HG02840 (cell line): ENCODE results near the gene IFNAR2.
A peak's percentile ranks its signal among the peaks of the same experiment; 100 is the strongest.
"Not testable (repeated sequence)": the region's sequence is repeated elsewhere in the genome, so short reads cannot be mapped to it uniquely, and the experiment has no call there.

ENCODE experiments used
- ATAC-seq: cut with Tn5 transposase; IDR thresholded peaks from one replicate; pipeline ENCODE4 v1.9.1; 2021; ENCODE audit warnings: mild to moderate bottlenecking, moderate library complexity, moderate number of reproducible peaks; ENCODE audit not compliant: unreplicated experiment, low FRiP score

The IFNAR2 gene

GRCh38 chr21:33212159-33212851 lies 17.4 kb upstream of the IFNAR2 start:
- ATAC-seq = no peak

DNA sequence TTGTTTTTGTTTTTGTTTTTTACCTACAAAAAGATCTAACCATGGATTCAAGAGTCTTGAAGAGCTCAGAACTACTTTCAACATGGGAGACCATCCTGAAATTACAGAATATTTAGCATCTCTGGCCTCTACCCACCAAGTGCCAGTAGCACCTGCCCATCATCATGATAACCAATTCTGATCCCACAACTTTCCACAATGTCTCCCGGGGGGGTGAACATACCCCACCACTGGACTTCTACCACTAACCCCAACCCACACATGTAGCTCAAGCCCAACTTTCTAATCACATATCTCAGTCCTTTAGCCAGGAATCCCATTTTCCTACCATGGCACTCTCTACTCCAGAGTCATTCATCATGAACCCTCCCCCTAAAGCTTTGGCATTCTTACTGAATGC lies 15.7 kb upstream of the IFNAR2 start:
- no peak for ATAC-seq

DNA sequence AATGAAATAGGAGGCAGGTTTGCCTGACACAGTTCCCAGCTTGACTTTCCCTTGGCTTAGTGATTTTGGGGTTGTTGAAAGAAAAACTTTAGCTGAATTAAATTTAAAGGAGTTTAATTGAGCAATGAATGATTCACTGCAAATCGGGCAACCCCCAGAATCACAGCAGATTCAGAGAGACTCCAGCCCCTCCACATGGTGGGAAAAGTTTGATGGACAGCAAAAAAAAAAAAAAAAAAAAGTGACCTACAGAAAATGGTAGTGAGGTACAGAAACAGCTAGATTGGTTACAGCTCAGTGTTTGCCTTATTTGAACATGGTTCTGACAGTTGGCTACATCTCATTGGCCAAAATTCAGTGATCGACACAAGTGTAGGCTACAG lies 12.6 kb upstream of the IFNAR2 start:
- no peak for ATAC-seq

DNA sequence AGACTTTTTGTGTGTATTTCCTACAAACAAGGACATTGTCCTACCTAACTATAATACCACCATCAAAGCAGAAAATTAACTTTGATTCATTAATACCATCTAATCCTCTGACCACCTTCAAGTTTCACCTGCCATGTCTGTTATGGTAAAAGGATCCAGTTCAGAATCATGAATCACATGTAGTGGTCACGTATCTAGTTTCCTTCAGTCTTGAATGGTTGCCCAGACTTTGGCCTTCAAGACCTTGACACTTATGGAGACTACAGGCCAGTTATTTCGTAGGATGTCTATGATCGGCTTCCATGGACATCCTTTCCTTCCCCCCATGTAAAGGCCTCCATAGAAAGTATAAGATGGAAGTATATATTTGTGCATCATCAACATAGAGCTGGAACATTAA lies 10.4 kb upstream of the IFNAR2 start:
- no peak for ATAC-seq

DNA sequence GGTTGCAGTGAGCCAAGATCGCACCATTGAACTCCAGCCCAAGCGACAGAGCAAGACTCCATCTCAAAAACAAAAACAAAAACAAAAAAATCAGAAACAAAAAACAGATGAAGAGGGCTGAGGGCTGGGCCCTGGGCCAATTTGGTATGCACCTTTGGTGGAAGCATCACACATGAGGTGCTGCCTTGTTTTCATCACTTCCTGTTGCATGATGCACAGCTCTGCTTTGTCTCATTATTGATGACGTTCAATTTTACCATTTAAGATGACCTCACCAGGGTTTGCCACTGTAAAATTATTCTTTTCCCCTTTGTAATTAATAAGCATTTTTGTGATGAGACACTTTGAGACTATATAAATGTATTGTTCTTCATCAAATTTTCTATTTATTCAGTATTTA lies 9.8 kb upstream of the IFNAR2 start:
- no peak for ATAC-seq

GRCh38 chr21:33225376-33225775 lies 4.4 kb upstream of the IFNAR2 start:
- ATAC-seq = not testable (repeated sequence)

- no peak for ATAC-seq
Measured at GRCh38 chr21:33228455-33228854, 1.3 kb upstream of the IFNAR2 start.

GRCh38 chr21:33229099-33229783 lies 497 bp upstream of the IFNAR2 start:
- no peak for ATAC-seq

- peak; percentile 27 for ATAC-seq
Measured at GRCh38 chr21:33230545-33231324, 997 bp downstream of the IFNAR2 start.

DNA sequence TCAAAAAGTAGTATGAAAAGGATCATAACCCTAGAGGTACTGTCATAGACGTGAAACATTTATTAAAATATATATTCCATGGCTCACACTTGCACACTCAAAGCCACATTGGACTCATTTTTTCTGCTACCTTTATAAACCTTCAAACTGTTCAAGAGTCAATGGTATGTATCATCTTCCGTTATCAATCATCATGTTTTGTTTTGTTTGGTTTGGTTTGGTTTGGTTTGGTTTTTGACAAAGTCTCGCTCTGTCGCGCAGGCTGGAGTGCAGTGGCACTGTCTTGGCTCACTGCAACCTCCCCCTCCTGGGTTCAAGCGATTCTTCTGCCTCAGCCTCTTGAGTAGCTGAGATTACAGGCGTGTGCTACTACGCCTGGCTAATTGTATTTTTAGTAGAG lies 1.8 kb downstream of the IFNAR2 start:
- no peak for ATAC-seq

- no peak for ATAC-seq
Measured at GRCh38 chr21:33232291-33233034, 2.7 kb downstream of the IFNAR2 start.

GRCh38 chr21:33234635-33235520 lies 5.1 kb downstream of the IFNAR2 start:
- ATAC-seq = no peak

DNA sequence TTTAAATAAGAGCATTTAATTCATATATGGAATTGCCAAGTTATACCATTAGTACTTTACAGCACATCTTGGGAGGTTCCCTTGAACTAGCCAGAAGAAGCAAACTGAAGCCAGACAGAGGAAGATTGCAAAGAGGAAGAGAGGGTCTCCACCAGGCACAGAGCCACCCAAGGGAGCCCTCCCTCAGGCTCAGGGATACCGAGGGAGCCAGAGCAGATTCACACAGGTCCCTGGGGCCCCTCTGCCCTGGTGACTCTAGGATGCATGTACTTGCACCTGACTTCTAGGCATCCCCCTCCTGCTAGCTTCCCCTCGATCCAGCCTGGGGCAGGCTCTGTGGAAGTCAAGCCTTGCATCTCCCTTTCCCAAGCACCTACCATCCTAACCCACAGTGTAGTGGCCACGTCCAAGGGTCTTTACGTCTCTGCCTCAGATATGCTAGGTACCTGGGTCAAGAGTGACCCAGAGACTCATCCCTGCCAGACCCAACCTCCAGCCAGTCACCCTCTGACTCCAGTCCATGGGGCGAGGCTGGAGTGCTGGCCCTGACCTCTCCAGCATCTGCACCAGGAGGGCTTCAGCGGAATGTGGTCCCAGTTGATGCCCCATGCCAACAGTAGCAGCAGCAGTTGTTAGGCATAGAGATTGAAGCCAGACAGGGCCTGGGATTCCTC lies 6.4 kb downstream of the IFNAR2 start:
- ATAC-seq = no peak

GRCh38 chr21:33236766-33237165 lies 7.0 kb downstream of the IFNAR2 start:
- no peak for ATAC-seq

- ATAC-seq = no peak
Measured at GRCh38 chr21:33237486-33237885, 7.7 kb downstream of the IFNAR2 start.

GRCh38 chr21:33238146-33238545 lies 8.4 kb downstream of the IFNAR2 start:
- peak; percentile 17 for ATAC-seq

GRCh38 chr21:33238565-33239255 lies 9.0 kb downstream of the IFNAR2 start:
- peak; percentile 64 for ATAC-seq

DNA sequence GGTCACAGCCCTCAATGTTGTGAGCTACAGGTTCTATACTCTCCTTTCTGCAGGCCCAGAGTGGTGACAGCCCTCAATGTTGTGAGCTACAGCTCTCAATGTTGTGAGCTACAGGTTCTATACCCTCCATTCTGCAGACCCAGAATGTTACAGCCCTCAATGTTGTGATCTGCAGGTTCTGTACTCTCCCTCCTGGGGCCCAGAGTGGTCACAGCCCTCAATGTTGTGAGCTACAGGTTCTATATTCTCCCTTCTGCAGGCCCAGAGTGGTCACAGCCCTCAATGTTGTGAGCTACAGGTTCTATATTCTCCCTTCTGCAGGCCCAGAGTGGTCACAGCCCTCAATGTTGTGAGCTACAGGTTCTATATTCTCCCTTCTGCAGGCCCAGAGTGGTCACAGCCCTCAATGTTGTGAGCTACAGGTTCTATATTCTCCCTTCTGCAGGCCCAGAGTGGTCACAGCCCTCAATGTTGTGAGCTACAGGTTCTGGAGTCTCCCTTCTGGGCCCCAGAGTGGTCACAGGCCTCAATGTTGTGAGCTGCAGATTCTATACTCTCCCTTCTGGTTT lies 9.9 kb downstream of the IFNAR2 start:
- not testable (repeated sequence) for ATAC-seq
